Endothelial cell (in vitro differentiated cells): Measurements from ENCODE around the gene SLC35E4. TPM values are rescaled to one million over a fixed set of nuclear protein-coding genes. Genes with fewer than 3 reads are reported as not detected.
"Not testable (repeated sequence)": the region's sequence is repeated elsewhere in the genome, so short reads cannot be mapped to it uniquely, and the experiment has no call there.

Source experiments
- DNase-seq: peaks from one replicate; pipeline ENCODE4 v3.0.0; 2021; ENCODE audit warnings: low spot score
- H3K27ac Mint-ChIP-seq: one replicate; pipeline ENCODE4 v1.8.0; 2021; ENCODE audit warnings: mixed read lengths, inconsistent platforms; ENCODE audit not compliant: unreplicated experiment
- H3K27me3 Mint-ChIP-seq: one replicate; pipeline ENCODE4 v1.8.0; 2021; ENCODE audit warnings: mild to moderate bottlenecking, moderate library complexity, mixed read lengths, inconsistent platforms; ENCODE audit not compliant: unreplicated experiment
- H3K36me3 Mint-ChIP-seq: one replicate; pipeline ENCODE4 v1.8.0; 2021; ENCODE audit warnings: mild to moderate bottlenecking, low read depth, mixed read lengths, inconsistent platforms; ENCODE audit not compliant: unreplicated experiment
- H3K4me1 Mint-ChIP-seq: one replicate; pipeline ENCODE4 v1.8.0; 2021; ENCODE audit warnings: mild to moderate bottlenecking, mixed read lengths, inconsistent platforms; ENCODE audit not compliant: unreplicated experiment
- H3K4me3 Mint-ChIP-seq: one replicate; pipeline ENCODE4 v1.8.0; 2021; ENCODE audit warnings: mild to moderate bottlenecking, mixed read lengths, inconsistent platforms; ENCODE audit not compliant: unreplicated experiment
- H3K9me3 Mint-ChIP-seq: one replicate; pipeline ENCODE4 v1.8.0; 2021; ENCODE audit warnings: mixed read lengths, inconsistent platforms; ENCODE audit not compliant: unreplicated experiment
- long read RNA-seq: library from polyadenylated mRNA; unstranded; transcript quantifications from one replicate; pipeline ENCODE4 v2.0.0, GENCODE V29; 2020; ENCODE audit not compliant: unreplicated experiment
- total RNA-seq: library from RNA; stranded (reverse); fragmentation: NEBNext Ultra II Directional; extraction: Animal tissue kit (Norgen Biotek cat#: 25700); gene quantifications from one replicate; pipeline ENCODE4 v1.2.1, GENCODE V29; 2021; ENCODE audit not compliant: unreplicated experiment
- TF ChIP-seq, protein P1 (sequence below): fragments of 200-600 bp; sonication (generic); IDR thresholded peaks from one replicate; pipeline ENCODE4 v1.5.0; 2021; ENCODE audit warnings: antibody characterized with exemption; ENCODE audit not compliant: unreplicated experiment

SLC35E4 gene, protein sequence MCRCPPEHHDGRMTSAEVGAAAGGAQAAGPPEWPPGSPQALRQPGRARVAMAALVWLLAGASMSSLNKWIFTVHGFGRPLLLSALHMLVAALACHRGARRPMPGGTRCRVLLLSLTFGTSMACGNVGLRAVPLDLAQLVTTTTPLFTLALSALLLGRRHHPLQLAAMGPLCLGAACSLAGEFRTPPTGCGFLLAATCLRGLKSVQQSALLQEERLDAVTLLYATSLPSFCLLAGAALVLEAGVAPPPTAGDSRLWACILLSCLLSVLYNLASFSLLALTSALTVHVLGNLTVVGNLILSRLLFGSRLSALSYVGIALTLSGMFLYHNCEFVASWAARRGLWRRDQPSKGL
- total RNA-seq: 8.4 TPM
- long read RNA-seq, transcript SLC35E4-201 (2 exons, 2,714 nt): major isoform, 11 of 18 reads
- long read RNA-seq, partial matches to known transcripts: 0 of 18 reads
- long read RNA-seq, other reads (novel, unspliced or antisense): 7 of 18 reads

GRCh38 chr22:30635273-30636225, at the start of gene SLC35E4:
Gene SLC35E4 (plus strand): TSS chr22:30635781. CDS start chr22:30636451, 670 bp downstream.
- TF ChIP-seq, protein P1, sequence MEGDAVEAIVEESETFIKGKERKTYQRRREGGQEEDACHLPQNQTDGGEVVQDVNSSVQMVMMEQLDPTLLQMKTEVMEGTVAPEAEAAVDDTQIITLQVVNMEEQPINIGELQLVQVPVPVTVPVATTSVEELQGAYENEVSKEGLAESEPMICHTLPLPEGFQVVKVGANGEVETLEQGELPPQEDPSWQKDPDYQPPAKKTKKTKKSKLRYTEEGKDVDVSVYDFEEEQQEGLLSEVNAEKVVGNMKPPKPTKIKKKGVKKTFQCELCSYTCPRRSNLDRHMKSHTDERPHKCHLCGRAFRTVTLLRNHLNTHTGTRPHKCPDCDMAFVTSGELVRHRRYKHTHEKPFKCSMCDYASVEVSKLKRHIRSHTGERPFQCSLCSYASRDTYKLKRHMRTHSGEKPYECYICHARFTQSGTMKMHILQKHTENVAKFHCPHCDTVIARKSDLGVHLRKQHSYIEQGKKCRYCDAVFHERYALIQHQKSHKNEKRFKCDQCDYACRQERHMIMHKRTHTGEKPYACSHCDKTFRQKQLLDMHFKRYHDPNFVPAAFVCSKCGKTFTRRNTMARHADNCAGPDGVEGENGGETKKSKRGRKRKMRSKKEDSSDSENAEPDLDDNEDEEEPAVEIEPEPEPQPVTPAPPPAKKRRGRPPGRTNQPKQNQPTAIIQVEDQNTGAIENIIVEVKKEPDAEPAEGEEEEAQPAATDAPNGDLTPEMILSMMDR: no peak
- Mint-ChIP-seq H3K4me1 (peaks cover 7% of the 10 kb centered on the region), H3K27me3 (peaks cover 4% of the 10 kb centered on the region), H3K27ac (peak within 1 kb of the TSS; percentile 67), H3K9me3 (no peaks in the 10 kb centered on the region), H3K4me3 (peak within 1 kb of the TSS; percentile 86), H3K36me3 (no peaks in the 10 kb centered on the region)
- peak; percentile 94 for DNase-seq

- peaks cover 26% of the 10 kb centered on the region for H3K36me3 Mint-ChIP-seq
- no peak for DNase-seq
- H3K4me3 Mint-ChIP-seq: peak overlapping the region; percentile 27
- H3K27me3 Mint-ChIP-seq: peaks cover 4% of the 10 kb centered on the region
- peaks cover 16% of the 10 kb centered on the region for H3K4me1 Mint-ChIP-seq
- TF ChIP-seq, protein P1: no peak
- no peaks in the 10 kb centered on the region for H3K9me3 Mint-ChIP-seq
- no peak overlapping the region for H3K27ac Mint-ChIP-seq
These were observed 49.2 kb upstream of the SLC35E4 start for GRCh38 chr22:30586414-30586813.

DNA sequence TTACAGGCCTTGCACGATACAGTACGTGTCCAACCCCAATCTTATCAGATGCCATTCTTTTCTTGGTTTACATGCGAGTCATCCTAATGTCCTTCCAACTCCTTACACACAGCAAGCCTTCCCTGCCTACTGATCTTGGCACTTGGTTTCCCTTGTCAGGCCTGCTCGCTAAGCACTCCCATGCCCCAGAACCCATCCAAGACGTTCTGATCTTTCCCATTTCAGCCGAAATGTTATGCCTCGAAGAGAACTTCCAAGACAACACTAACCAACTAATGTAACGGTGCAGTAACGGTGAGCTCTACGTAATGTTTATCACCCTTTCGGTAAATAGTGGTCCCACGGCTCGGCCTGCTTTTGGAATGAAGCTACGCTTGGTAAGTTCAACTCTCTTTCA, 44.4 kb upstream of the SLC35E4 start:
- Mint-ChIP-seq H3K4me3 (no peak overlapping the region), H3K36me3 (peaks cover 18% of the 10 kb centered on the region), H3K27ac (no peak overlapping the region), H3K4me1 (no peaks in the 10 kb centered on the region), H3K9me3 (no peaks in the 10 kb centered on the region), H3K27me3 (peaks cover 4% of the 10 kb centered on the region)
- no peak for DNase-seq
- TF ChIP-seq, protein P1: no peak

- peaks cover 14% of the 10 kb centered on the region for H3K36me3 Mint-ChIP-seq
- no peaks in the 10 kb centered on the region for H3K4me1 Mint-ChIP-seq
- H3K27me3 Mint-ChIP-seq: peaks cover 4% of the 10 kb centered on the region
- peak; percentile 90 for DNase-seq
- H3K9me3 Mint-ChIP-seq: no peaks in the 10 kb centered on the region
- H3K4me3 Mint-ChIP-seq: no peak within 1 kb of the TSS
- H3K27ac Mint-ChIP-seq: no peak within 1 kb of the TSS
- TF ChIP-seq, protein P1: no peak
These were observed 43.8 kb upstream of the SLC35E4 start, which contains the start of gene PES1 for GRCh38 chr22:30591588-30592359. Gene PES1 (minus strand): TSS chr22:30591910. CDS start chr22:30591833, 77 bp downstream.

DNA sequence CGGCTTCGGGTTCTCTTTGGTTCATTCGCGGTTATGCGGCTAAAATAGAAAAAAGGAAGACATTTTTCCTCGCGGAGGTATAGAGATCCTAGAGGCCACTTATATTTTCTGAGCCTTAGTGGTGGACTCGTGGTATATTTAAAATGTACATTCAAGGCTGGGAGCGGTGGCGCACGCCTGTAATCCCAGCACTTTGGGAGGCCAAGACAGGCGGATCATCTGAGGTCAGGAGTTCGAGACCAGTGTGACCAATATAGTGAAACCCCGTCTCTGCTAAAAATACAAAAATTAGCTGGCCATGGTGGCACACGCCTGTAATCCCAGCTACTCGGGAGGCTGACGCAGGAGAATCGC, 43.2 kb upstream of the SLC35E4 start:
- DNase-seq, H3K4me1 Mint-ChIP-seq, H3K27ac Mint-ChIP-seq, H3K9me3 Mint-ChIP-seq, H3K27me3 Mint-ChIP-seq, H3K36me3 Mint-ChIP-seq, H3K4me3 Mint-ChIP-seq: not testable (repeated sequence)
